Measurements from ENCODE around the gene MC1R.
"Not testable (repeated sequence)": the region's sequence is repeated elsewhere in the genome, so short reads cannot be mapped to it uniquely, and the experiment has no call there.

MC1R gene

DNA sequence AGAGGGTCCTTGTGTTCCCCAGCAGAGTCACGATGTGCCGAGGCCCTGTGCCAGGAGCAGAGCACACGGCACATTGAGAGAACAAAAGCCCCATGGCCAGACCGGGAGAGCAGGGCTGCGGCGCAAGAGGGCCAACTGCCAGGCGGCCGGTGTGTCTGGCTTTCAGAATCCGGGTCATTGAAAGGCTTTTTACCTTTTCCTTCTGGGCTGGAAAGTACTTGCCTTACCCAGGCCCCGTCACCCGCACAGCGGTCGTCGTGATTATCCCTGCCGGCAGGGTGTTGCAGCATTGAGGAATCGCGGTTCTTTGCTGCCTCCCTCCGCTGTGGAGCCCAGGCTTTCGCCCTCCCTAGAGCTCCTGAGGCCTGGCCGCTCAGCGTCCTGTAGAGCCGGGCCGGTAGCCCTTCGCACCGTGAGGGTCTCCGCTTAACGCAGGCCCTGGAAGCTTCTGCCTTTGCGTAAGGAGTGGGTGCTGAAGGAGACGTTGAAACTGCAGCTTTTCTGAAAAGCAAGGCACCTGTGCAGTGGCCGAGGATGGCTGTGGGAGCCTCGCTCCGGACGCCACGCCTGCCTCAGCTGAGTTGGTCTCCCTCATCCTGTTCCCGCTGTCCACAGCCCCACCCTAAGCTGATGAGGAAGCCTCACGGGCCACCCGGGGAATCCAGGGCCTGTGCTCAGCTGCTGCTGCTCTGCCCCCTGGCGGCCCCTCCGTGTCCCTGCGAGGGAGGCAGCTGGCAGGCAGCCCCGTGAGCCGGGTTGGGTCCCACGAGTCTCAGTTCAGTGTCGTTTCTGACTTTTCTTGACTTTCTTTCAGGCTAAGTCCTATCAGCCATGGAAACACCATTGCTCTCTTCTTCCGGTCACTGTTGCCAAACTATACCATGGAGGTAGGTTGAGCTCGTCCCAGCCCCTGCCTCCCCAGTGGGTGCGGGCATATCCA is 8.6 kb upstream of the MC1R start:
- Histone ChIP-seq H3K27ac (ENCODE audit: low read length) (no peak overlapping the region), H3K4me1 (ENCODE audit: control insufficient read depth in 1 of 2, insufficient read depth in 2 of 2, low read length in 2 of 2) (peaks cover 0 to 5% of the 10 kb centered on the region in 2 donors), H3K9me3 (ENCODE audit: control insufficient read depth in 1 of 2, low read length in 2 of 2) (no peaks in the 10 kb centered on the region), H3K4me3 (ENCODE audit: low read depth in 1 of 2, low read length in 2 of 2) (no peak overlapping the region), H3K27me3 (ENCODE audit: low read depth, low read length) (no peaks in the 10 kb centered on the region), H3K36me3 (ENCODE audit: control insufficient read depth in 1 of 2, insufficient read depth in 2 of 2, low read length in 2 of 2) (peaks cover 30 to 57% of the 10 kb centered on the region in 2 donors)

DNA sequence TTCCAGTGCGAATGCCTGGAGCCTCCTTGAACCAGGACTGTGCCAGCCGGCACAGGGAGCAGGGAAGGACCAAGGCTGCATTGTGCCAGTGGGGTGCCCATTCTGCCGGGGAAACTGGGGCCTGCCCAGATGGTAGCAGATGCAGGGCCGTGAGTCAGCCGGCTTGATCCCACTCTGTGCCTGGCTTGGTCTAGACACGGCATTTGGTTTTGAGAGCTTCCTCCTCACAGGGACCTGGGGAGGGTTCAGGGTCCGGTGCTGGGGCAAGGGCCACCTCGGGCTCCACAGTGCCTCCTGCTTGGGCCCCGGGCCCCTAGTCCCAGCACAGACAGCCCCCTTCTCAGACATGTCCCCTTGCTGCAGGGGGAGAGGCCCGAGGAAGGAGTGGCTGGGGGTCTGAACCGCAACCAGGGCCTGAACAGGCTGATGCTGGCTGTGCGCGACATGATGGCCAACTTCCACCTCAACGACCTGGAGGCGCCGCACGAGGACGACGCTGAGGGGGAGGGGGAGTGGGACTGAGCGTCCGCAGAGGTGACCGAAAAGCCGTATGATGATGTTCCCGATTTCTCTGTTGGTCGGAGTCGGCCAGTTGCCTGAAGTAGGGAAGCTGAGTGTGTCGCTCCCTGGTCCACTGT is 7.8 kb upstream of the MC1R start:
- Histone ChIP-seq H3K9me3 (ENCODE audit: control insufficient read depth in 1 of 2, low read length in 2 of 2) (no peaks in the 10 kb centered on the region), H3K36me3 (ENCODE audit: control insufficient read depth in 1 of 2, insufficient read depth in 2 of 2, low read length in 2 of 2) (peaks cover 24 to 50% of the 10 kb centered on the region in 2 donors)

GRCh38 chr16:89911375-89911774 is 7.3 kb upstream of the MC1R start:
- no peak overlapping the region for H3K4me3 ChIP-seq (ENCODE audit: low read depth in 1 of 2, low read length in 2 of 2)

More for the DNA sequence above, 7.8 kb upstream of the MC1R start:
- Histone ChIP-seq H3K27ac (ENCODE audit: low read length) (no peak overlapping the region), H3K27me3 (ENCODE audit: low read depth, low read length) (no peaks in the 10 kb centered on the region), H3K4me3 (ENCODE audit: low read depth in 1 of 2, low read length in 2 of 2) (no peak overlapping the region), H3K4me1 (ENCODE audit: control insufficient read depth in 1 of 2, insufficient read depth in 2 of 2, low read length in 2 of 2) (peaks cover 0 to 5% of the 10 kb centered on the region in 2 donors)

DNA sequence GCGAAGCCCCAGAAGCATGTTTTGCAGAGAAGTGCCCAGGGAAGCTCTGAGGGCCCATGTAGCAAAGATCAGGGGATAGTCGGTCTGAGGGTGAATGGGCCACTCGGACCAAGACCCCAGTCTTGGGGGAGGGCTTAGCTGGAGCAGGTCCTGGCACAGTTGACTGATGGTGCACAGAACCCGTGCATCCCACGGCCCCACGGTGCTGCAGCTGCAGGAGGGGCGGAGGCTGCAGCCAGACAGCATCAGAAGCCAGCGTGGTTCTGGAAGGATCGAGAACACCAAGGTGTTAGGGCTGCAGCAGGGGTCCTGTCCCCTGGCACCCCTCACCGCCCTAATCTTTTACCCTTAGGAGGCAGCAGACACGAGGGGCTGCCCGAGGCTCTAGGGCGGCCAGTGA is 6.5 kb upstream of the MC1R start:
- Histone ChIP-seq H3K27me3 (ENCODE audit: low read depth, low read length) (no peaks in the 10 kb centered on the region), H3K4me3 (ENCODE audit: low read depth in 1 of 2, low read length in 2 of 2) (no peak overlapping the region), H3K4me1 (ENCODE audit: control insufficient read depth in 1 of 2, insufficient read depth in 2 of 2, low read length in 2 of 2) (peaks cover 0 to 5% of the 10 kb centered on the region in 2 donors), H3K36me3 (ENCODE audit: control insufficient read depth in 1 of 2, insufficient read depth in 2 of 2, low read length in 2 of 2) (peaks cover 12 to 37% of the 10 kb centered on the region in 2 donors), H3K9me3 (ENCODE audit: control insufficient read depth in 1 of 2, low read length in 2 of 2) (no peaks in the 10 kb centered on the region), H3K27ac (ENCODE audit: low read length) (no peak overlapping the region)

More at GRCh38 chr16:89911375-89911774, 7.3 kb upstream of the MC1R start:
- H3K27ac ChIP-seq (ENCODE audit: low read length): no peak overlapping the region
- H3K4me1 ChIP-seq (ENCODE audit: control insufficient read depth in 1 of 2, insufficient read depth in 2 of 2, low read length in 2 of 2): peaks cover 0 to 5% of the 10 kb centered on the region in 2 donors
- H3K9me3 ChIP-seq (ENCODE audit: control insufficient read depth in 1 of 2, low read length in 2 of 2): no peaks in the 10 kb centered on the region
- peaks cover 19 to 45% of the 10 kb centered on the region in 2 donors for H3K36me3 ChIP-seq (ENCODE audit: control insufficient read depth in 1 of 2, insufficient read depth in 2 of 2, low read length in 2 of 2)
- no peaks in the 10 kb centered on the region for H3K27me3 ChIP-seq (ENCODE audit: low read depth, low read length)

DNA sequence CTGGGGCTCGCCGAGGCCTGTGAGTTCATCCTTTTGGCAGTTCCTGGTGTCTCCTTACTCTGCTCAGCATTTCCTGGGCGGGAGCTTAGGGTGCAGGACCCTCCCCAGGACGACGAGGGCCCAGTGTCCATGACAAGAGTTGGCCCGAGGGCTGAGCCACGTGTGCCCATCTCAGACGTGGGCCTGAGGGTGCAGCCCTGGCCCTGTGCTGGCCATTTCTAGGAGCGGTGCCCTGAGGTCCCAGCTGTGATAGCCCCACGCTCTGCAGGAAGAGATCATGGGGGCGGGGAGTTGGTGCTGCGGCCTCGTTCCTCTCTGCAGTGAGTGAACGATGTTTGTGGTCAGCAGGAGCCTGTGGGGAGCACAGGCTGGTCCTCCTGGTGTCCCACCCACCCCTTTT is 6.0 kb upstream of the MC1R start:
- no peaks in the 10 kb centered on the region for H3K27me3 ChIP-seq (ENCODE audit: low read depth, low read length)
- no peak overlapping the region for H3K27ac ChIP-seq (ENCODE audit: low read length)
- peaks cover 0 to 7% of the 10 kb centered on the region in 2 donors for H3K4me1 ChIP-seq (ENCODE audit: control insufficient read depth in 1 of 2, insufficient read depth in 2 of 2, low read length in 2 of 2)
- peaks cover 12 to 36% of the 10 kb centered on the region in 2 donors for H3K36me3 ChIP-seq (ENCODE audit: control insufficient read depth in 1 of 2, insufficient read depth in 2 of 2, low read length in 2 of 2)
- H3K4me3 ChIP-seq (ENCODE audit: low read depth in 1 of 2, low read length in 2 of 2): no peak overlapping the region
- H3K9me3 ChIP-seq (ENCODE audit: control insufficient read depth in 1 of 2, low read length in 2 of 2): no peaks in the 10 kb centered on the region

GRCh38 chr16:89913408-89914387 is 5.0 kb upstream of the MC1R start:
- Histone ChIP-seq H3K4me3 (ENCODE audit: low read depth in 1 of 2, low read length in 2 of 2) (no peak overlapping the region), H3K27me3 (ENCODE audit: low read depth, low read length) (peaks cover 3% of the 10 kb centered on the region), H3K9me3 (ENCODE audit: control insufficient read depth in 1 of 2, low read length in 2 of 2) (no peaks in the 10 kb centered on the region), H3K36me3 (ENCODE audit: control insufficient read depth in 1 of 2, insufficient read depth in 2 of 2, low read length in 2 of 2) (peaks cover 12 to 26% of the 10 kb centered on the region in 2 donors), H3K4me1 (ENCODE audit: control insufficient read depth in 1 of 2, insufficient read depth in 2 of 2, low read length in 2 of 2) (peaks cover 0 to 17% of the 10 kb centered on the region in 2 donors), H3K27ac (ENCODE audit: low read length) (no peak overlapping the region)

GRCh38 chr16:89914642-89915285 is 3.9 kb upstream of the MC1R start:
- not testable (repeated sequence) for H3K27me3 ChIP-seq (ENCODE audit: low read depth, low read length); H3K9me3 ChIP-seq (ENCODE audit: control insufficient read depth in 1 of 2, low read length in 2 of 2); H3K4me3 ChIP-seq (ENCODE audit: low read depth in 1 of 2, low read length in 2 of 2); H3K27ac ChIP-seq (ENCODE audit: low read length)
- Histone ChIP-seq H3K36me3 (ENCODE audit: control insufficient read depth in 1 of 2, insufficient read depth in 2 of 2, low read length in 2 of 2) (peaks cover 9 to 19% of the 10 kb centered on the region in 2 donors), H3K4me1 (ENCODE audit: control insufficient read depth in 1 of 2, insufficient read depth in 2 of 2, low read length in 2 of 2) (peaks cover 0 to 20% of the 10 kb centered on the region in 2 donors)

DNA sequence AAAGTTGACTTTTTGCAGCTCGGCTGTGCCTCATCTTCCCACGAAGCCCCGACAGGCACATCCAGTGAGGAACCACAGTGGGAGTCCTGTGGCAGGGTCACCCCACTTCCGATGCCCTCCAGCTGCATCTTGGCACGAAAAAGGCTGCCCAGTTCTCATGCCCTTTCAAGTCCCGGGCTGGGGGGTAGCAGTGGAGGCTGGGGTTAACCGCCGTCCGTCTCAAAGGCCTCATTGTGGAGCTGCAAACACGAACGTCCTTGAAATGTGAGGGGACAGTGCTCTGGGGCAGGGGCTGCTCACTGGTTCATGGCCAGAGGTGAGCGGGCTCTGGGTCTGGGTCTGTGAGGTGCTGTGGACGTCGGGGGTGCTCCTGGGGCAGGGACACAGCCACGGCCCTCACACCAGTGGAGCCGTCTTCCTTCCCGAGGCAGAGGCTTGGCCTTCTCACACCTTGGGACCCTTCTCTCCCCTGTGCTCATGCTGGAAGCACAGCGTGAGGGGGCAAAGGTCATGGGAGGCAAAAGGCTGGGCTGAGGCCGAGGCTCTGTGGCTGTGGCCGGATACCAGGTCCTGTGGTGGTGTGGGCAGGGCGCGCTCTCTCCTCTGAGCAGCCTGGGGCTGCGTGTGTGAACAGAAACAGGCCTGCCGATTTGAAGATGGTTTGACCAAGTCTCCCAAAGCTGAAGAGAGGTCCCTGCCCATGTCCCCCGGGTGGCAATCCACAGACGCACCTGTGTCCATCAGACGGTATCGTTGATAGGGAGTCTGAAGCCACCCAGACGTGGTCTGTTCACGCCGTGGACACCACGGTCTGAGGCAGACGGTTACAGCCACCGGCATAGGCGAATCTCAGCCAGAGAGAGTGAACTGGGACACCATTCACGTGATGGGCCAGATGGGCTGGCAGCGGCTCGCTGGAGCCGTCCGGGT is 3.1 kb upstream of the MC1R start:
- Histone ChIP-seq H3K4me1 (ENCODE audit: control insufficient read depth in 1 of 2, insufficient read depth in 2 of 2, low read length in 2 of 2) (peaks cover 0 to 16% of the 10 kb centered on the region in 2 donors), H3K4me3 (ENCODE audit: low read depth in 1 of 2, low read length in 2 of 2) (no peak overlapping the region), H3K9me3 (ENCODE audit: control insufficient read depth in 1 of 2, low read length in 2 of 2) (no peaks in the 10 kb centered on the region), H3K27ac (ENCODE audit: low read length) (no peak overlapping the region), H3K36me3 (ENCODE audit: control insufficient read depth in 1 of 2, insufficient read depth in 2 of 2, low read length in 2 of 2) (peaks cover 8 to 16% of the 10 kb centered on the region in 2 donors), H3K27me3 (ENCODE audit: low read depth, low read length) (peaks cover 9% of the 10 kb centered on the region)

- Histone ChIP-seq H3K4me3 (ENCODE audit: low read depth in 1 of 2, low read length in 2 of 2) (peak overlapping the region; percentile 33 to 51), H3K27ac (ENCODE audit: low read length) (no peak overlapping the region), H3K36me3 (ENCODE audit: control insufficient read depth in 1 of 2, insufficient read depth in 2 of 2, low read length in 2 of 2) (peaks cover 0 to 3% of the 10 kb centered on the region in 2 donors), H3K27me3 (ENCODE audit: low read depth, low read length) (peaks cover 9% of the 10 kb centered on the region), H3K9me3 (ENCODE audit: control insufficient read depth in 1 of 2, low read length in 2 of 2) (no peaks in the 10 kb centered on the region), H3K4me1 (ENCODE audit: control insufficient read depth in 1 of 2, insufficient read depth in 2 of 2, low read length in 2 of 2) (peaks cover 3 to 30% of the 10 kb centered on the region in 2 donors)
Measured at GRCh38 chr16:89917773-89918452, 749 bp upstream of the MC1R start.
